ENCODE measurements around the gene CCDC187.

- TF ChIP-seq CTCF (IDR thresholded peaks at IDR 0.05) (no peak), POLR2A (IDR thresholded peaks at IDR 0.05) (no peak)
Measured at GRCh38 chr9:136276716-136277115, 27.2 kb downstream of the CCDC187 start.
